Measurements from ENCODE around the gene MCU. TPM values are rescaled to one million over a fixed set of nuclear protein-coding genes. Genes with fewer than 3 reads are reported as not detected.

The MCU gene
- total and polyA plus RNA-seq, 2 of the 4 experiments (the other 2 are of a cell fraction) = 36.2 to 36.7 TPM

DNA sequence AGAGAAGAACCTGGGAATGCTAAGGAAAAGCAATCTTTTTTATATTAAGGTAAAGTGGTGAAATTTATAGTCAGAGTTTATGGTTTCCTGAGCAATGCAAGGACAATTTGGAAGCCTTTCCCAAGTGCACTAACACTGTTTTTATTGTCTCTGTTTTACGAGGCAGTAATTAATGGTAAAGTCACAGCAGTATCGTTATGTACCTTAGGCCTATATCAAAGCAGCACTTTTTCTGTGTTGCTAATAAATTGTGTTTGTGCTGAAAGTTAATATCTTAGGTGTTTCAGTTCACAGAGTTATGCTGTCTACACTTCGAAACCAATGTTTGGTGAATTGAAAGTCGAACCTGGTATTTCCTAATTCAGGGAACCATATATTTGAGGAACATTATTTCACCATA lies 220.8 kb downstream of the MCU start:
- Histone ChIP-seq H3K23ac (ENCODE audit: low read depth, low read length) (no peak overlapping the region), H2BK120ac (ENCODE audit: low read depth, low read length) (no peak overlapping the region), H3K36me3 (ENCODE audit: control insufficient read depth, insufficient read depth, low read length) (no peaks in the 10 kb centered on the region), H3K27me3 (ENCODE audit: control insufficient read depth, insufficient read depth, low read length) (no peaks in the 10 kb centered on the region), H2BK5ac (ENCODE audit: low read depth, low read length, poor library complexity, severe bottlenecking) (no peak overlapping the region), H3K4me2 (ENCODE audit: low read depth, low read length) (no peak overlapping the region), H2AK9ac (replicated peaks; ENCODE audit: low read depth, low read length, poor library complexity) (no peak overlapping the region), H3K9me3 (ENCODE audit: control insufficient read depth, insufficient read depth, low read length) (no peaks in the 10 kb centered on the region), H4K20me1 (ENCODE audit: insufficient read depth, low read length) (no peaks in the 10 kb centered on the region), H3K14ac (replicated peaks; ENCODE audit: low read depth, low read length) (no peak overlapping the region), H3K9ac (ENCODE audit: low read depth, low read length) (no peak overlapping the region), H2AK5ac (ENCODE audit: low read depth, low read length) (no peak overlapping the region), H3K27ac (ENCODE audit: insufficient read depth, low read length) (no peak overlapping the region), H3K56ac (ENCODE audit: extremely low read depth, insufficient read depth, low read length) (no peak overlapping the region), H3K4me3 (ENCODE audit: insufficient read depth, low read depth, low read length) (no peak overlapping the region), H2BK15ac (ENCODE audit: low read depth, low read length) (no peak overlapping the region), H4K91ac (ENCODE audit: insufficient read depth, low read depth, low read length) (no peak overlapping the region), H3K4me1 (ENCODE audit: control insufficient read depth, insufficient read depth, low read length) (no peaks in the 10 kb centered on the region), H2BK20ac (ENCODE audit: low read depth, low read length) (no peak overlapping the region), H3K4ac (ENCODE audit: low read depth, low read length) (no peak overlapping the region), H2AFZ (replicated peaks; ENCODE audit: low read length, poor library complexity) (no peak overlapping the region), H4K8ac (ENCODE audit: low read depth in 2 of 2, low read length in 2 of 2) (no peak overlapping the region), H3K79me1 (ENCODE audit: low read depth in 1 of 2, low read length in 2 of 2) (no peaks in the 10 kb centered on the region), H4K5ac (ENCODE audit: low read depth, low read length) (no peak overlapping the region), H3K18ac (ENCODE audit: low read depth, low read length) (no peak overlapping the region), H3K9me1 (ENCODE audit: insufficient read depth, low read length) (no peaks in the 10 kb centered on the region)
- in situ Hi-C loops (cut with MboI; ENCODE audit: low sequenced_read_pairs) (no loop called here), dilution Hi-C loops (cut with HindIII; ENCODE audit: low sequenced_read_pairs, unreplicated experiment) (no loop called here), intact Hi-C loops (cut with micrococcal nuclease) (no loop called here)
- no peak for TF ChIP-seq MAFK (IDR thresholded peaks at IDR 0.05; ENCODE audit: low read depth, low read length)
- no peak for TF ChIP-seq CHD1 (IDR thresholded peaks at IDR 0.05; ENCODE audit: low read depth, low read length)
- no peak for TF ChIP-seq MXI1 (IDR thresholded peaks at IDR 0.05; ENCODE audit: borderline replicate concordance, low read depth, low read length)
- TF ChIP-seq RAD21 (IDR thresholded peaks at IDR 0.05; ENCODE audit: low read length) = no peak
- no peak for TF ChIP-seq SMC3 (IDR thresholded peaks at IDR 0.05; ENCODE audit: low read depth, low read length)
- TF ChIP-seq MAZ (IDR thresholded peaks at IDR 0.05; ENCODE audit: borderline replicate concordance, low read depth, low read length) = no peak
- TF ChIP-seq, protein P1, sequence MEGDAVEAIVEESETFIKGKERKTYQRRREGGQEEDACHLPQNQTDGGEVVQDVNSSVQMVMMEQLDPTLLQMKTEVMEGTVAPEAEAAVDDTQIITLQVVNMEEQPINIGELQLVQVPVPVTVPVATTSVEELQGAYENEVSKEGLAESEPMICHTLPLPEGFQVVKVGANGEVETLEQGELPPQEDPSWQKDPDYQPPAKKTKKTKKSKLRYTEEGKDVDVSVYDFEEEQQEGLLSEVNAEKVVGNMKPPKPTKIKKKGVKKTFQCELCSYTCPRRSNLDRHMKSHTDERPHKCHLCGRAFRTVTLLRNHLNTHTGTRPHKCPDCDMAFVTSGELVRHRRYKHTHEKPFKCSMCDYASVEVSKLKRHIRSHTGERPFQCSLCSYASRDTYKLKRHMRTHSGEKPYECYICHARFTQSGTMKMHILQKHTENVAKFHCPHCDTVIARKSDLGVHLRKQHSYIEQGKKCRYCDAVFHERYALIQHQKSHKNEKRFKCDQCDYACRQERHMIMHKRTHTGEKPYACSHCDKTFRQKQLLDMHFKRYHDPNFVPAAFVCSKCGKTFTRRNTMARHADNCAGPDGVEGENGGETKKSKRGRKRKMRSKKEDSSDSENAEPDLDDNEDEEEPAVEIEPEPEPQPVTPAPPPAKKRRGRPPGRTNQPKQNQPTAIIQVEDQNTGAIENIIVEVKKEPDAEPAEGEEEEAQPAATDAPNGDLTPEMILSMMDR (conservative IDR thresholded peaks at IDR 0.05; ENCODE audit: low read depth, low read length) = no peak
- no peak for TF ChIP-seq CEBPB (IDR thresholded peaks at IDR 0.05; ENCODE audit: low read depth, low read length)
- no peak for TF ChIP-seq RFX5 (IDR thresholded peaks at IDR 0.05; ENCODE audit: low read depth, low read length)
- TF ChIP-seq NFE2L2 (IDR thresholded peaks at IDR 0.05; ENCODE audit: low read depth, low read length) = no peak
- CTCF ChIA-PET = interaction anchor here (0.6 kb wide), 1 partner anchor 298 kb away, joined by 5 read pairs; no protein-coding TSS in a partner anchor
- ATAC-seq (ENCODE audit: low read depth) (no peak), DNase-seq (no peak)
- POLR2A ChIA-PET (ENCODE audit: unreplicated experiment) = no interaction called here
- BruUV-seq (replicated peaks) = no TSS peak
- no CpG with 5 or more reads among the region's 4 CpGs for WGBS, 2 experiments (ENCODE audit: extremely low coverage in 2 of 2, insufficient read length in 1 of 2)

All from IMR-90 (cell line).